Esophagus muscularis mucosa (tissue), 4 donors: ENCODE results near the gene KLF16.

Source experiments
- EP300 ChIP-seq: sonication (generic); formaldehyde crosslinking; IDR thresholded peaks from one replicate; pipeline ENCODE4 v1.6.1; 2017; ENCODE audit warnings: antibody characterized with exemption
- POLR2A ChIP-seq: fragments of 450-650 bp; IDR thresholded peaks from one replicate; pipeline ENCODE4 v1.6.1; 2017; ENCODE audit warnings: antibody characterized with exemption, moderate library complexity, mild to moderate bottlenecking, low read depth
- POLR2AphosphoS5 ChIP-seq, 2 donors: sonication (generic); formaldehyde crosslinking; IDR thresholded peaks; one replicate each; pipeline ENCODE4 v1.6.1; 2017; ENCODE audit warnings: antibody characterized with exemption in 2 of 2
- TF ChIP-seq, protein P1 (sequence below), 3 experiments: fragments of 200-600 bp in 2 of 3; fragments of 450-650 bp in 1 of 3; sonication (generic) in 2 of 3; IDR thresholded peaks; one replicate each; pipeline ENCODE4 v1.5.1; 2017 to 2019; ENCODE audit warnings: antibody characterized with exemption in 3 of 3, mild to moderate bottlenecking in 2 of 3, moderate library complexity in 1 of 3

DNA sequence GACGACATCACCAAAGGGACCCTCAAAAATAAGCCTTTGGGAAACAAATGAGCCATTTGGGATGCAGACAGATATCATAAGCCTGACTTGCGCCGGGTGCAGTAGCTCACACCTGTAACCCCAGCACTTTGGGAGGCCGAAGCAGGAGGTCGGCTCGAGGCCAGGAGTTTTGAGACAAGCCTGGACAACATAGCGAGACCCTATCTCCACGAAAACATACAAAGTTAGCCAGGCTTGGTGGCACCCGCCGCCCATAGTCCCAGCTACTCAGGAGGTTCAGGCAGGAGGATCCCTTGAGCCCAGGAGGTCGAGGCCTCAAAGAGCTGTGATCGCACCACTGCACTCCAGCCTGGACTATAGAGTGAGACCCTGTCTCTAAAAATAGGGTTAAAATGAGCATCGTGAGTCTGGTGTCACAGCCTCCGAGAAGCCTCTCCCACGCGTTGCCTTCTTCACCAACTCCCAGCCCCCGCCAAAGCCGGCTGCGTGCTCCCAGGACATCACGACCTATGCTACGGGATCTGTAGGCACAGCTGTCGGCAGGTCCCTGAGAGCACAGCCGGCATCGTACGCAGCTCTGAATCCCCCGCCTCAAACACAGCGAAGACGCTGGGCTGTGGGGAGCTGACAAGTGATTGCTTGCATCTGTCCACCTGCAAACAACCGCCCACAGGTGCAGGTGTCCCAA, 16.7 kb downstream of the KLF16 start:
- TF ChIP-seq, protein P1, sequence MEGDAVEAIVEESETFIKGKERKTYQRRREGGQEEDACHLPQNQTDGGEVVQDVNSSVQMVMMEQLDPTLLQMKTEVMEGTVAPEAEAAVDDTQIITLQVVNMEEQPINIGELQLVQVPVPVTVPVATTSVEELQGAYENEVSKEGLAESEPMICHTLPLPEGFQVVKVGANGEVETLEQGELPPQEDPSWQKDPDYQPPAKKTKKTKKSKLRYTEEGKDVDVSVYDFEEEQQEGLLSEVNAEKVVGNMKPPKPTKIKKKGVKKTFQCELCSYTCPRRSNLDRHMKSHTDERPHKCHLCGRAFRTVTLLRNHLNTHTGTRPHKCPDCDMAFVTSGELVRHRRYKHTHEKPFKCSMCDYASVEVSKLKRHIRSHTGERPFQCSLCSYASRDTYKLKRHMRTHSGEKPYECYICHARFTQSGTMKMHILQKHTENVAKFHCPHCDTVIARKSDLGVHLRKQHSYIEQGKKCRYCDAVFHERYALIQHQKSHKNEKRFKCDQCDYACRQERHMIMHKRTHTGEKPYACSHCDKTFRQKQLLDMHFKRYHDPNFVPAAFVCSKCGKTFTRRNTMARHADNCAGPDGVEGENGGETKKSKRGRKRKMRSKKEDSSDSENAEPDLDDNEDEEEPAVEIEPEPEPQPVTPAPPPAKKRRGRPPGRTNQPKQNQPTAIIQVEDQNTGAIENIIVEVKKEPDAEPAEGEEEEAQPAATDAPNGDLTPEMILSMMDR (IDR thresholded peaks at IDR 0.05), result no peak
- TF ChIP-seq POLR2A, result no peak
- TF ChIP-seq EP300, result no peak
- no peak for TF ChIP-seq POLR2AphosphoS5 (IDR thresholded peaks at IDR 0.05)
